Inflammatory macrophage treated with lipopolysaccharide for 4 hours (primary cell): ENCODE data around the gene PRXL2B.
A peak's percentile ranks its signal among the peaks of the same experiment; 100 is the strongest.
"Not testable (repeated sequence)": the region's sequence is repeated elsewhere in the genome, so short reads cannot be mapped to it uniquely, and the experiment has no call there.

Experiments used
- DNase-seq: peaks from one replicate; pipeline ENCODE4 v3.0.0-alpha.2; 2020

The PRXL2B gene

GRCh38 chr1:2586154-2587070 is at the start of gene PRXL2B:
PRXL2B (plus strand) TSS chr1:2586777; CDS start chr1:2586886, 109 bp downstream.
- DNase-seq: peak; percentile 100

GRCh38 chr1:2537784-2538115 is 48.8 kb upstream of the PRXL2B start:
- no peak for DNase-seq

- DNase-seq: no peak
These were observed 48.2 kb upstream of the PRXL2B start for GRCh38 chr1:2538376-2538775.

- DNase-seq: no peak
These were observed 47.7 kb upstream of the PRXL2B start for GRCh38 chr1:2538872-2539271.

GRCh38 chr1:2539312-2539907 is 47.2 kb upstream of the PRXL2B start:
- DNase-seq: peak; percentile 12

GRCh38 chr1:2540816-2541492 is 45.6 kb upstream of the PRXL2B start:
- DNase-seq: no peak

- DNase-seq: no peak
These were observed 44.8 kb upstream of the PRXL2B start for GRCh38 chr1:2541619-2542245.

- DNase-seq: no peak
These were observed 44.2 kb upstream of the PRXL2B start for GRCh38 chr1:2542246-2542915.

GRCh38 chr1:2543543-2544092 is 43.0 kb upstream of the PRXL2B start:
- DNase-seq: no peak

- no peak for DNase-seq
These were observed 42.3 kb upstream of the PRXL2B start for GRCh38 chr1:2544093-2544874.

GRCh38 chr1:2544875-2545640 is 41.5 kb upstream of the PRXL2B start:
- DNase-seq: no peak

GRCh38 chr1:2545754-2546514 is 40.6 kb upstream of the PRXL2B start:
- DNase-seq: peak; percentile 72

GRCh38 chr1:2546515-2547209 is 39.9 kb upstream of the PRXL2B start:
- DNase-seq: peak; percentile 84

- peak; percentile 55 for DNase-seq
These were observed 39.1 kb upstream of the PRXL2B start for GRCh38 chr1:2547210-2548067.

GRCh38 chr1:2548068-2548589 is 38.4 kb upstream of the PRXL2B start:
- peak; percentile 74 for DNase-seq

- not testable (repeated sequence) for DNase-seq
These were observed 37.1 kb upstream of the PRXL2B start for GRCh38 chr1:2549367-2550029.

GRCh38 chr1:2550309-2550861 is 36.2 kb upstream of the PRXL2B start:
- not testable (repeated sequence) for DNase-seq
